D721Med (cell line): ENCODE data around the gene TRPM3.
"Not testable (repeated sequence)": the region's sequence is repeated elsewhere in the genome, so short reads cannot be mapped to it uniquely, and the experiment has no call there.

Source experiments
- DNase-seq: peaks from one replicate; pipeline ENCODE4 v3.0.0; 2011; ENCODE audit warnings: low spot score; ENCODE audit not compliant: insufficient read length
- FAIRE-seq: peaks from 2 replicates; lab custom pipeline; 2011; peaks lifted over from hg19 to GRCh38; lab: Jason Lieb, UNC
- TF ChIP-seq, protein P1 (sequence below): IDR thresholded peaks from 2 replicates; pipeline ENCODE4 v1.5.1; 2012; ENCODE audit warnings: mild to moderate bottlenecking, control low read depth; ENCODE audit not compliant: insufficient read depth; ENCODE audit errors: missing control alignments

Gene TRPM3

DNA sequence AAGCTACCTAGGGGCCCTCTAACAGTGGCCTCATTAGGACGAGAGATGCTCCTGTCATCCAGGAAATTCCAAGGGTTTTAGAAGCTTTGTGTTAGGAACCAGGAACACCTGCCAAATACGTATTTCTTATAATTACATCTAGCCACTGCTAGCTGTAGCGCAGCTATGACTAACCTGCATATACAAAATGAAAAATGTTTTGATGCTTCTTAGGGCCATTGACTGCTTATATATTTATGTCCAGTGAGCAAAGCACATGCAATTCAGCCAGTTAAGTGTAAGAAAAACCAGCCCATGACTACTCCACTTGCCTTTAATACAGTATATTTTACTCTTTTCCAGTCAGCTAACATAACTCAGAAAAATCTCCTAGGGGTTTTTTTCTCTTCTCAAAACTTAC lies 143.3 kb downstream of the TRPM3 start:
- FAIRE-seq (no peak), DNase-seq (no peak)
- TF ChIP-seq, protein P1, sequence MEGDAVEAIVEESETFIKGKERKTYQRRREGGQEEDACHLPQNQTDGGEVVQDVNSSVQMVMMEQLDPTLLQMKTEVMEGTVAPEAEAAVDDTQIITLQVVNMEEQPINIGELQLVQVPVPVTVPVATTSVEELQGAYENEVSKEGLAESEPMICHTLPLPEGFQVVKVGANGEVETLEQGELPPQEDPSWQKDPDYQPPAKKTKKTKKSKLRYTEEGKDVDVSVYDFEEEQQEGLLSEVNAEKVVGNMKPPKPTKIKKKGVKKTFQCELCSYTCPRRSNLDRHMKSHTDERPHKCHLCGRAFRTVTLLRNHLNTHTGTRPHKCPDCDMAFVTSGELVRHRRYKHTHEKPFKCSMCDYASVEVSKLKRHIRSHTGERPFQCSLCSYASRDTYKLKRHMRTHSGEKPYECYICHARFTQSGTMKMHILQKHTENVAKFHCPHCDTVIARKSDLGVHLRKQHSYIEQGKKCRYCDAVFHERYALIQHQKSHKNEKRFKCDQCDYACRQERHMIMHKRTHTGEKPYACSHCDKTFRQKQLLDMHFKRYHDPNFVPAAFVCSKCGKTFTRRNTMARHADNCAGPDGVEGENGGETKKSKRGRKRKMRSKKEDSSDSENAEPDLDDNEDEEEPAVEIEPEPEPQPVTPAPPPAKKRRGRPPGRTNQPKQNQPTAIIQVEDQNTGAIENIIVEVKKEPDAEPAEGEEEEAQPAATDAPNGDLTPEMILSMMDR = no peak

DNA sequence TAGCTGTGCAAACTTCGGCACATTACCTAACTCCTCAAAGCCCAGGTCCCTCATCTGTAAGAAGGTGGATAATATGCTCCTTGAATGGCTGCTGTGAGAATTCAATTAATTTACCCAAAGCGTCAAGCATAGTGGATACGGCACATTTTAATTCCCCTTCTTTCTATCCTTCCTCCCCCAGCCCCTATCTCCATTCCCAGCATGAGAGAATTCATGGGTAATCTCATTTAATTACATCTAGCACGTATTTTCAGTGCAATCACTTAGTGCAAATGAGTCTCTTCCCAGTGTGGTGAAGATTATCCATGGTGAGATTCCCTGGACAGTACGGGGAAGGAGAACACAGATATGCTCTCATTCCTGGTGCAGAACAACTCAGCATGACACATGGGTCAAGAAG lies 145.6 kb downstream of the TRPM3 start:
- TF ChIP-seq, protein P1 = no peak
- no peak for FAIRE-seq
- no peak for DNase-seq

DNA sequence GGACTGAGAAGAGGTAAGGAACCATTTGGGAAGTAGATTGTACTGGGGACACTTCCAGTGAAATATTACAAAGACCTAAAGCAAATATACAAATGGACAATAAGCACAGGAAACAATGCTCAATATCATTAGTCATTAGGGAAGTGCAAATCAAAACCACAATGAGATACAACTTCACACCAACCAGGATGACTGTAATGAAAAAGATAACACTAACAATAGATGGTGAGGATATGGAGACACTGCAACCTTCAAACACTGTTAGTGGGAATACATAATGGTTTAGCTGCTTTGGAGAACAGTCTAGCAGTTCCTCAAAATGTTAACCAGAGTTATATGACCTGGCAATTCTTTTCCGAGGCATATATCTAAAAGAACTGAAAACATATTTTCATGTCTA lies 149.7 kb downstream of the TRPM3 start:
- DNase-seq (no peak), FAIRE-seq (no peak)
- TF ChIP-seq, protein P1 = no peak

DNA sequence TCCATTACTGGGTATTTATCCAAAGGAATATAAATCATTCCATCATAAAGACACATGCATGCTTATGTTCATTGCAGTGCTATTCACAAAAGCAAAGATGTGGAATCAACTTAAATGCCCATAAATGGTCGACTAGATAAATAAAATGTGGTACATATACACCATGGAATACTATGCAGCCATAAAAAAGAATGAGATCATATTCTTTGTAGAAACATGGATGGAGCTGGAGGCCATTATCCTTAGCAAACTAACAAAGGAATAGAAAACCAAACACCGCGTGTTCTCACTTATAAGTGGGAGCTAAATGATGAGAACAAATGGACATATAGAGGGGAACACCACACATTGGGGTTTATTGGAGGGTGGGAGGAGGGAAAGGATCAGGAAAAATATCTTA lies 155.0 kb downstream of the TRPM3 start:
- FAIRE-seq, DNase-seq: not testable (repeated sequence)

DNA sequence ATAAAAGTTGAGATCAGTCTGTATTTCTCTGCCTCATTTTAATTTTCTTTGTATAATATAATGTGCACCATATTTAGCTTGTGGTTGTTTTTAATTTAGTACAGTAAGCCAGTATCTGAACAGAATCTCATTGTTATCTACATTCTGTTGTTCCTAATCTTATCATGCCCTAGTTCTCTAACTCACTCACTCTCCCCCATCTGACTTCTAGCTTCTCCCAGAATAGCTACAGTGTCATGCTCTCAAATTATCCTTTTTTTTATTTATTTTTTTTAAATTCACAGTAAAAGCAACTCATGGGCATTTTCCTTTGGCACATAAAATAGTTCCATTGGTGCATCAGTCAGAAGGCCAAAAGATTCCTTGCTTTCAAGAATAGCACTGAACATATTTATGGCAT lies 156.6 kb downstream of the TRPM3 start:
- TF ChIP-seq, protein P1 = no peak
- FAIRE-seq (no peak), DNase-seq (no peak)

DNA sequence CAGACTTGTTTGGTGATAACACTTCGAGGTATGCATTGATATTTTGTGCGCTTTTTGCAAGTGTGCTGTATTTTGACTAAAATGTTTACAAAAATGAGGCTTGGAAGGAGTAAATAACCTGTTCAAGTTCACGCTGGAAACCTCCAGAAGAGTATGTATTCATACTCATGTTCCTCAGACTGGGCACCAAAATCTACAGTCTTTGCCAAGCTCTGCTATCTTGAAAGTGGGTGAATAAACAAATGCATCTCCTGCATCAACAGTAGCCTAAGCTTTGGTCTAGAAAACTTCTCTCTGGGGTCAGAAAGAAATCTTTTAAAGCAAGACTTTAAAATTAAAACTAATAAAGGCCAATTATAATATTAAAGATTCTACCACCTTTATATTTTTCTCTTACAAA lies 157.9 kb downstream of the TRPM3 start:
- TF ChIP-seq, protein P1 = no peak
- FAIRE-seq = no peak

DNA sequence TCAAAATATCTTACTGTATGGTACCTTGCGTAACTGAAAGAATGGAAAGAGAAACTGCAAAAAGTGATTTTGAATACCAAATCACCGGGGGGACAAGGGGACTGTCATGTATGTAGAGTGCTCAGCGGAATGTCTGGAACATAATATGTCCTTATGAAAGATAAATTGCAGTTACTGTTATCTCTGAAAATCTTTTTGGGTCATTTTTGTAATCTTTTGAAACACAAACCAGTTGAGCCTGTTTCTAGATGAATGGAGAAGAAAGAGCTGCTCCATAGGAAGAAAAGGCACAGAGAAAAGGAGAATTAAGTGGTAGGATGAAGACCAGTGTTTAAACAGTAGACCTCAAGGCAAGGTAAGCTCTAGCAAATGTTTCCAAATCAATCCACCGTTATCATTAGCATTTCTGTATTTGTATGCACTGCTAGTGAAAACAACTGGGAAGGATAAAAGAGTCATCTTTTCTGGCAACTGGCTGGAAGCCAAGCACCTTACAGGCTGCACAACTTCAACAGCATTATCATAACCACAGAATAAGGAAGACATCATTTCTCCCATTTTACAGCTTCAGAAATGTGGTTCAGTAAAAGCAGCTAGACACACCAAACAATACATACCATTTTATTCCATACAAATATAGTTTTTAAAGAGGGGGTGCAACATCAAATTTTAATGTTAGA lies 158.5 kb downstream of the TRPM3 start:
- DNase-seq (no peak), FAIRE-seq (no peak)
- TF ChIP-seq, protein P1 = no peak

More for the DNA sequence above, 157.9 kb downstream of the TRPM3 start:
- no peak for DNase-seq
